Neural cell (in vitro differentiated cells): ENCODE data around the gene UFSP2. TPM values are rescaled to one million over a fixed set of nuclear protein-coding genes. Genes with fewer than 3 reads are reported as not detected.

Experiments
- H2AFZ ChIP-seq: fragments of 200-600, 300-800 bp; sonication (generic), shearing (Covaris generic); 2 replicates; pipeline ENCODE4 v1.6.0; 2014; ENCODE audit warnings: low read depth, mild to moderate bottlenecking, antibody characterized with exemption, low read length, moderate library complexity
- H3F3A ChIP-seq: fragments of 200-600 bp; shearing (Covaris generic); 2 replicates; pipeline ENCODE4 v1.6.1; 2016; ENCODE audit warnings: mild to moderate bottlenecking, moderate library complexity, mixed read lengths, antibody characterized with exemption, low read length; ENCODE audit not compliant: insufficient read depth, poor library complexity, severe bottlenecking
- H3K27ac ChIP-seq: fragments of 200-600, 300-800 bp; sonication (generic), shearing (Covaris generic); 2 replicates; pipeline ENCODE4 v1.5.1; 2014; ENCODE audit warnings: mild to moderate bottlenecking, low read length, moderate library complexity
- H3K27me3 ChIP-seq: fragments of 300-800, 200-600 bp; sonication (generic), shearing (Covaris generic); 2 replicates; pipeline ENCODE4 v1.6.0; 2014; ENCODE audit warnings: mild to moderate bottlenecking, low read depth, low read length, moderate library complexity; ENCODE audit not compliant: insufficient read depth
- H3K36me3 ChIP-seq: fragments of 300-800, 200-600 bp; sonication (generic), shearing (Covaris generic); 2 replicates; pipeline ENCODE4 v1.5.1; 2014; ENCODE audit warnings: mild to moderate bottlenecking, antibody characterized with exemption, low read length, moderate library complexity; ENCODE audit not compliant: insufficient read depth
- H3K4me2 ChIP-seq: fragments of 300-800, 200-600 bp; sonication (generic), shearing (Covaris generic); 2 replicates; pipeline ENCODE4 v1.6.0; 2014; ENCODE audit warnings: mild to moderate bottlenecking, low read length
- H3K4me3 ChIP-seq: fragments of 300-800, 200-600 bp; sonication (generic), shearing (Covaris generic); 2 replicates; pipeline ENCODE4 v1.5.1; 2014; ENCODE audit warnings: mild to moderate bottlenecking, low read length, moderate library complexity
- H3K79me2 ChIP-seq: fragments of 200-600 bp; shearing (Covaris generic); replicated peaks from 2 replicates; pipeline ENCODE4 v1.6.0; 2014; ENCODE audit warnings: mild to moderate bottlenecking, low read length, moderate library complexity; ENCODE audit not compliant: insufficient read depth
- H3K9ac ChIP-seq: fragments of 300-800, 200-600 bp; sonication (generic), shearing (Covaris generic); 2 replicates; pipeline ENCODE4 v1.6.1; 2016; ENCODE audit warnings: mild to moderate bottlenecking, low read length, mixed read lengths
- H3K9me2 ChIP-seq: fragments of 200-600 bp; shearing (Covaris generic); 2 replicates; pipeline ENCODE4 v1.6.1; 2016; ENCODE audit warnings: mild to moderate bottlenecking, low read length, mixed read lengths; ENCODE audit not compliant: insufficient read depth
- H3K9me3 ChIP-seq: fragments of 200-600, 300-800 bp; sonication (generic), shearing (Covaris generic); 2 replicates; pipeline ENCODE4 v1.6.1; 2016; ENCODE audit warnings: mild to moderate bottlenecking, mixed run types, low read length, moderate library complexity, mixed read lengths
- H4K20me1 ChIP-seq: fragments of 200-600 bp; shearing (Covaris generic); 2 replicates; pipeline ENCODE4 v1.6.1; 2016; ENCODE audit warnings: mild to moderate bottlenecking, mixed run types; ENCODE audit not compliant: insufficient read depth
- EP300 ChIP-seq: fragments of 450-650 bp; conservative IDR thresholded peaks from 2 replicates; pipeline ENCODE4 v1.6.1; 2014; ENCODE audit warnings: antibody characterized with exemption, mild to moderate bottlenecking, moderate library complexity; ENCODE audit not compliant: poor library complexity, severe bottlenecking
- EZH2 ChIP-seq: fragments of 200-600, 300-800 bp; shearing (Covaris generic), sonication (generic); IDR thresholded peaks from 2 replicates; pipeline ENCODE4 v1.6.1; 2014; ENCODE audit warnings: antibody characterized with exemption, low read length, borderline replicate concordance, mild to moderate bottlenecking; ENCODE audit not compliant: insufficient read depth, poor library complexity, severe bottlenecking
- MXI1 ChIP-seq: fragments of 450-650 bp; conservative IDR thresholded peaks from 2 replicates; pipeline ENCODE4 v1.6.1; 2014; ENCODE audit warnings: antibody characterized with exemption, mild to moderate bottlenecking; ENCODE audit not compliant: poor library complexity, severe bottlenecking
- POLR2AphosphoS5 ChIP-seq: IDR thresholded peaks from 2 replicates; pipeline ENCODE4 v1.6.1; 2012
- RAD21 ChIP-seq: fragments of 450-650 bp; conservative IDR thresholded peaks from 2 replicates; pipeline ENCODE4 v1.6.1; 2014; ENCODE audit warnings: antibody characterized with exemption, mild to moderate bottlenecking, moderate library complexity
- SMC3 ChIP-seq: fragments of 450-650 bp; conservative IDR thresholded peaks from 2 replicates; pipeline ENCODE4 v1.6.1; 2014; ENCODE audit warnings: antibody characterized with exemption, mild to moderate bottlenecking, moderate library complexity; ENCODE audit not compliant: poor library complexity
- TAF1 ChIP-seq: IDR thresholded peaks from 2 replicates; pipeline ENCODE4 v1.6.1; 2012; ENCODE audit warnings: low read depth
- polyA plus RNA-seq: library from polyadenylated mRNA; depleted of rRNA; stranded (reverse); fragments of >200 nt; gene quantifications from 2 replicates; pipeline ENCODE4 v1.2.3, GENCODE V29; 2014
- TF ChIP-seq, protein P1 (sequence below): fragments of 450-650 bp; IDR thresholded peaks from 2 replicates; pipeline ENCODE4 v1.5.1; 2014; ENCODE audit warnings: antibody characterized with exemption, mild to moderate bottlenecking, moderate library complexity; ENCODE audit not compliant: poor library complexity, severe bottlenecking
- TF ChIP-seq, protein P2 (sequence below): IDR thresholded peaks from 2 replicates; pipeline ENCODE4 v1.6.1; 2012; ENCODE audit warnings: borderline replicate concordance

UFSP2 gene
- polyA plus RNA-seq, 1 donor from 2014 or later, result 38.9 TPM

DNA sequence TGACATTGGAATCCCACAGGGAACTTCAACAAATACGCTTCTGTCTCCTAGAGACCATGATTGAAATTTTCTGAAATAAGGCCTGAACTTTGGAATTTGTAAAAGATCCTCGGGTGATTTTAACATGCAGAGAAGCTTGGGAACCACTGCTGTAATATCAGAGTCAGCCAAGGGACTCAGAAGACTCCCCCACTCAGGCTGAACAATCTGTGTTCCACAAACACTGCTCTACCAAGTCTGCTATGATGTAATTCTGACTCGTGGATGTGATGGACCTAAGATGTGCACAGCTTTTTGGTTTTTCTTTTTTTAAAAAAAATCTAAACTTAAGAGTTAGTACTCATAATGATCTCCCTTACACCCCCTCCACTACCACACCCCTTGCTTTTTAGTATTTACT lies 56.0 kb downstream of the UFSP2 start:
- TF ChIP-seq SMC3 (no peak), TAF1 (no peak), EZH2 (no peak), POLR2AphosphoS5 (no peak), RAD21 (no peak), EP300 (no peak), MXI1 (no peak)
- TF ChIP-seq, protein P1, sequence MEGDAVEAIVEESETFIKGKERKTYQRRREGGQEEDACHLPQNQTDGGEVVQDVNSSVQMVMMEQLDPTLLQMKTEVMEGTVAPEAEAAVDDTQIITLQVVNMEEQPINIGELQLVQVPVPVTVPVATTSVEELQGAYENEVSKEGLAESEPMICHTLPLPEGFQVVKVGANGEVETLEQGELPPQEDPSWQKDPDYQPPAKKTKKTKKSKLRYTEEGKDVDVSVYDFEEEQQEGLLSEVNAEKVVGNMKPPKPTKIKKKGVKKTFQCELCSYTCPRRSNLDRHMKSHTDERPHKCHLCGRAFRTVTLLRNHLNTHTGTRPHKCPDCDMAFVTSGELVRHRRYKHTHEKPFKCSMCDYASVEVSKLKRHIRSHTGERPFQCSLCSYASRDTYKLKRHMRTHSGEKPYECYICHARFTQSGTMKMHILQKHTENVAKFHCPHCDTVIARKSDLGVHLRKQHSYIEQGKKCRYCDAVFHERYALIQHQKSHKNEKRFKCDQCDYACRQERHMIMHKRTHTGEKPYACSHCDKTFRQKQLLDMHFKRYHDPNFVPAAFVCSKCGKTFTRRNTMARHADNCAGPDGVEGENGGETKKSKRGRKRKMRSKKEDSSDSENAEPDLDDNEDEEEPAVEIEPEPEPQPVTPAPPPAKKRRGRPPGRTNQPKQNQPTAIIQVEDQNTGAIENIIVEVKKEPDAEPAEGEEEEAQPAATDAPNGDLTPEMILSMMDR, result no peak
- TF ChIP-seq, protein P2, sequence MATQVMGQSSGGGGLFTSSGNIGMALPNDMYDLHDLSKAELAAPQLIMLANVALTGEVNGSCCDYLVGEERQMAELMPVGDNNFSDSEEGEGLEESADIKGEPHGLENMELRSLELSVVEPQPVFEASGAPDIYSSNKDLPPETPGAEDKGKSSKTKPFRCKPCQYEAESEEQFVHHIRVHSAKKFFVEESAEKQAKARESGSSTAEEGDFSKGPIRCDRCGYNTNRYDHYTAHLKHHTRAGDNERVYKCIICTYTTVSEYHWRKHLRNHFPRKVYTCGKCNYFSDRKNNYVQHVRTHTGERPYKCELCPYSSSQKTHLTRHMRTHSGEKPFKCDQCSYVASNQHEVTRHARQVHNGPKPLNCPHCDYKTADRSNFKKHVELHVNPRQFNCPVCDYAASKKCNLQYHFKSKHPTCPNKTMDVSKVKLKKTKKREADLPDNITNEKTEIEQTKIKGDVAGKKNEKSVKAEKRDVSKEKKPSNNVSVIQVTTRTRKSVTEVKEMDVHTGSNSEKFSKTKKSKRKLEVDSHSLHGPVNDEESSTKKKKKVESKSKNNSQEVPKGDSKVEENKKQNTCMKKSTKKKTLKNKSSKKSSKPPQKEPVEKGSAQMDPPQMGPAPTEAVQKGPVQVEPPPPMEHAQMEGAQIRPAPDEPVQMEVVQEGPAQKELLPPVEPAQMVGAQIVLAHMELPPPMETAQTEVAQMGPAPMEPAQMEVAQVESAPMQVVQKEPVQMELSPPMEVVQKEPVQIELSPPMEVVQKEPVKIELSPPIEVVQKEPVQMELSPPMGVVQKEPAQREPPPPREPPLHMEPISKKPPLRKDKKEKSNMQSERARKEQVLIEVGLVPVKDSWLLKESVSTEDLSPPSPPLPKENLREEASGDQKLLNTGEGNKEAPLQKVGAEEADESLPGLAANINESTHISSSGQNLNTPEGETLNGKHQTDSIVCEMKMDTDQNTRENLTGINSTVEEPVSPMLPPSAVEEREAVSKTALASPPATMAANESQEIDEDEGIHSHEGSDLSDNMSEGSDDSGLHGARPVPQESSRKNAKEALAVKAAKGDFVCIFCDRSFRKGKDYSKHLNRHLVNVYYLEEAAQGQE, result no peak
- Histone ChIP-seq H3K27me3 (no peaks in the 10 kb centered on the region), H3K4me2 (no peak overlapping the region), H2AFZ (no peak overlapping the region), H4K20me1 (no peaks in the 10 kb centered on the region), H3K79me2 (no peaks in the 10 kb centered on the region), H3K9ac (no peak overlapping the region), H3K36me3 (no peaks in the 10 kb centered on the region), H3K9me2 (no peaks in the 10 kb centered on the region), H3K27ac (no peak overlapping the region), H3K9me3 (no peaks in the 10 kb centered on the region), H3F3A (no peaks in the 10 kb centered on the region), H3K4me3 (no peak overlapping the region)

DNA sequence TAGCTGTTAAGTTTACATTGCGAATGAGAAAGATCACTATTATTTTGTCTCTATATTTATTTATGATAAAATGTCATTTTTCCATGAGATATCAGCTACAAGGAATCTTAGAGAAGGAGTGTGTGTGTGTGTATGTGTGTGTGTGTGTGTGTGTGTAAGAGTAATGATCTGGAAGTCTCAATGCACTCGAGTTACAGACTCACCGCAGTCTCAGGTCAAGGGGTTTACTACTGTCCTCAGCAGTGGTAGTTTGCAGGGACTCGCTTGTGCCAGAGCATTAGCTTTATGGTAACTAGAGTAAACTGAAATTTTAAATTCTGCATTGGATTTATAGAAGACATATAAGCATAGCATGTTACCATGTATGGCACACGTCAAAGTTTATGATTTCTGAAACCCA lies 60.9 kb downstream of the UFSP2 start:
- Histone ChIP-seq H3K4me3 (no peak overlapping the region), H3K79me2 (no peaks in the 10 kb centered on the region), H3K9me3 (no peaks in the 10 kb centered on the region), H4K20me1 (no peaks in the 10 kb centered on the region), H3K9me2 (no peaks in the 10 kb centered on the region), H3K4me2 (no peak overlapping the region), H3F3A (no peaks in the 10 kb centered on the region), H3K27me3 (no peaks in the 10 kb centered on the region), H3K9ac (no peak overlapping the region), H3K36me3 (no peaks in the 10 kb centered on the region), H2AFZ (no peak overlapping the region), H3K27ac (no peak overlapping the region)
- no peak for TF ChIP-seq MXI1
- no peak for TF ChIP-seq RAD21
- no peak for TF ChIP-seq EZH2
- TF ChIP-seq TAF1, result no peak
- TF ChIP-seq, protein P2, result no peak
- TF ChIP-seq EP300, result no peak
- no peak for TF ChIP-seq SMC3
- TF ChIP-seq, protein P1, result no peak
- TF ChIP-seq POLR2AphosphoS5, result no peak
